IPS DF 6.9 (cell line): ENCODE data around the gene FGFR1OP2.

Experiments used
- DNase-seq: peaks from one replicate; pipeline ENCODE4 v3.0.0-alpha.2; 2013; ENCODE audit warnings: low read depth, low spot score
- H3K27ac ChIP-seq: one replicate; pipeline ENCODE4 v1.5.1; 2013; ENCODE audit warnings: low read length, control low read depth
- H3K27me3 ChIP-seq: 2 replicates; pipeline ENCODE4 v1.6.1; 2013; ENCODE audit warnings: mild to moderate bottlenecking, low read length; ENCODE audit not compliant: control insufficient read depth, insufficient read depth
- H3K36me3 ChIP-seq: 2 replicates; pipeline ENCODE4 v1.6.1; 2013; ENCODE audit warnings: low read length; ENCODE audit not compliant: control insufficient read depth, insufficient read depth
- H3K4me1 ChIP-seq: 2 replicates; pipeline ENCODE4 v1.6.1; 2013; ENCODE audit warnings: low read length; ENCODE audit not compliant: control insufficient read depth, insufficient read depth
- H3K4me3 ChIP-seq: 2 replicates; pipeline ENCODE4 v1.5.1; 2013; ENCODE audit warnings: mild to moderate bottlenecking, low read length
- H3K9me3 ChIP-seq: 2 replicates; pipeline ENCODE4 v1.6.1; 2013; ENCODE audit warnings: low read length, inconsistent platforms; ENCODE audit not compliant: control insufficient read depth, insufficient read depth
- WGBS: extraction: QIAGEN DNeasy Blood & Tissue Kit; methylation state at CpG from one replicate; pipeline ENCODE4 v1.1.7; 2013; ENCODE audit warnings: mixed read lengths, missing lambda C conversion rate; ENCODE audit not compliant: insufficient read length, insufficient coverage; 5-methylcytosine and 5-hydroxymethylcytosine counted together

The FGFR1OP2 gene

DNA sequence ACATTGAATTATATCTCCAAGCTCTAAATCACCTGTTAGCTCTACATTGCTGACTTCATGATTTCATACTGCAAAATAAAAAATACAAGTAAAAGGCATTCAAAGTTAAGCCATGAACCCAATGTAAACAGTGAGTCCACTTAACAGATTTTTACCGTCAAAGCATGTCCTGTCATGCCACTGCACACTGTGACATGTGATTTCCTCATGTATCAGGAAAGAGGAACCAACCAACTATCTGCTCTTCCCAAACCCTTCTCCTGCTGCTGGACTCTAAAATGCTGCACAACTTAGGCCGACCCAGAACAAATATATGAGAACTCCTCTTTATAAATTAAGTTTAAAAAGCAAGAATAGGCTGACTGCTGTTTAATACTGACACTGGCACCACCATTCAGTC, 38.4 kb downstream of the FGFR1OP2 start:
- H3K36me3 ChIP-seq = peaks cover 2% of the 10 kb centered on the region; the same call in 1 of the 2 replicates
- no peak for DNase-seq
- no peaks in the 10 kb centered on the region for H3K4me1 ChIP-seq
- H3K27me3 ChIP-seq = no peaks in the 10 kb centered on the region
- H3K4me3 ChIP-seq = no peak overlapping the region
- WGBS = no CpG with 5 or more reads among the region's 2 CpGs
- H3K9me3 ChIP-seq = no peaks in the 10 kb centered on the region
- H3K27ac ChIP-seq = no peak overlapping the region

DNA sequence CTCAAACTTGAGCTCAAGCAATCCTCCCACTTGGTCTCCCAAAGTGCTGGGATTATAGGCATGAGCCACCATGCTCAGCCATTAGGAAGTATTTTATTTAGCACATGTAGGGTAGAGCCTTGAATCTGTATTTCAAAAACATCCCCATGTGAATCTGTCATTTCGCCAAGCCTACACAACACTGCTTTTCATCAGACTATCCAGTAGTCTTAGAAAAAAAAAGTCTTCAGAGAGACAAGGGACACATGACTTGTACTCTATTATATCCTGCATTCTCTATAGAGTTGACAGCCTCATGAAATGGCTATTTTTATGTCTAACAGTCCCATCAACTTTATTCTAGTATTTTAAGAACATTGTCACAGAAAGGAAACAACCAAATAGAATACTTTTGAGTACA, 40.5 kb downstream of the FGFR1OP2 start:
- H3K9me3 ChIP-seq = no peaks in the 10 kb centered on the region
- H3K27ac ChIP-seq = no peak overlapping the region
- H3K27me3 ChIP-seq = no peaks in the 10 kb centered on the region
- no peak for DNase-seq
- H3K36me3 ChIP-seq = peaks cover under 1% of the 10 kb centered on the region; the same call in 1 of the 2 replicates
- no peak overlapping the region for H3K4me3 ChIP-seq
- H3K4me1 ChIP-seq = no peaks in the 10 kb centered on the region
- no CpG with 5 or more reads among the region's 1 CpG for WGBS

DNA sequence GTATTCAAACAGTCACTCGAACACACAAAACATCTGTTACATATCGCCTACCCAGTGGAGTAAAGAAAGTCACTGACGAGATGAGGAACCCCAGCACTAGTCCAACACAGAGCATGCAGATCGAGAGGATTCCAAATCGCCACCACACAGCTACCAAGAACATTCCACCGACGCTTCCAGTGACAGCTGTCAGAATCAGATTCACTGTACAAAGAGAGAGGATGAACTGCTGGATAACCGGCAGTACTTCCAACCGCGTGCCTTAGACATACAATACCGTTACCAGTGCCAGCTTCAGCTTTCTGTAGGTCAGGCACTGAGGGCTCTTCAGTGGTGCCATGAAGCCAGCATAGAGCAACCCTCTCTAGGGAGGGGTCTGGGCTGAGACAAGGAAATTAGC, 41.5 kb downstream of the FGFR1OP2 start:
- Histone ChIP-seq H3K4me1 (no peaks in the 10 kb centered on the region), H3K9me3 (no peaks in the 10 kb centered on the region), H3K4me3 (no peak overlapping the region), H3K27ac (no peak overlapping the region), H3K36me3 (no peaks in the 10 kb centered on the region; the same call in 1 of the 2 replicates), H3K27me3 (no peaks in the 10 kb centered on the region)
- no peak for DNase-seq
- WGBS = no CpG with 5 or more reads among the region's 11 CpGs

DNA sequence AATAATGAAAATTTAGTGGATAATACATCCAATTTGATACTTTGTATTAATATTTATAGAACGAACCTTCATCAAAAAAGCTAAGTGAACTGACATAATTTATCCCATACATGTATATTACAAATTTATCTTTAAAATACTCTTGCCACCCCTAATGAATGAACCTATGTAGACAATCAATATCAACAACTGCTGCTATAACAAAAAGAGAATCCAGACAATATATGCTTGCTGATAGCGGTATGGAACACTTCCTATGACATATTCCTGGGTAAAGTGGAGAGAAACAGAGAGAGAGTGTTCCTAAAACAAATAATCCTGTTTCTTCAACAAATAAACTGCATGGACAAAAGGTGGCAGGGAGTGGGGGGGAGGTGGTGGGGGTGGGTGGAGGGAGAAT, 44.6 kb downstream of the FGFR1OP2 start:
- Histone ChIP-seq H3K36me3 (no peaks in the 10 kb centered on the region; the same call in 1 of the 2 replicates), H3K27me3 (no peaks in the 10 kb centered on the region), H3K4me1 (no peaks in the 10 kb centered on the region), H3K4me3 (no peak overlapping the region), H3K9me3 (no peaks in the 10 kb centered on the region), H3K27ac (no peak overlapping the region)
- DNase-seq = no peak
- WGBS = no CpG with 5 or more reads among the region's 2 CpGs

DNA sequence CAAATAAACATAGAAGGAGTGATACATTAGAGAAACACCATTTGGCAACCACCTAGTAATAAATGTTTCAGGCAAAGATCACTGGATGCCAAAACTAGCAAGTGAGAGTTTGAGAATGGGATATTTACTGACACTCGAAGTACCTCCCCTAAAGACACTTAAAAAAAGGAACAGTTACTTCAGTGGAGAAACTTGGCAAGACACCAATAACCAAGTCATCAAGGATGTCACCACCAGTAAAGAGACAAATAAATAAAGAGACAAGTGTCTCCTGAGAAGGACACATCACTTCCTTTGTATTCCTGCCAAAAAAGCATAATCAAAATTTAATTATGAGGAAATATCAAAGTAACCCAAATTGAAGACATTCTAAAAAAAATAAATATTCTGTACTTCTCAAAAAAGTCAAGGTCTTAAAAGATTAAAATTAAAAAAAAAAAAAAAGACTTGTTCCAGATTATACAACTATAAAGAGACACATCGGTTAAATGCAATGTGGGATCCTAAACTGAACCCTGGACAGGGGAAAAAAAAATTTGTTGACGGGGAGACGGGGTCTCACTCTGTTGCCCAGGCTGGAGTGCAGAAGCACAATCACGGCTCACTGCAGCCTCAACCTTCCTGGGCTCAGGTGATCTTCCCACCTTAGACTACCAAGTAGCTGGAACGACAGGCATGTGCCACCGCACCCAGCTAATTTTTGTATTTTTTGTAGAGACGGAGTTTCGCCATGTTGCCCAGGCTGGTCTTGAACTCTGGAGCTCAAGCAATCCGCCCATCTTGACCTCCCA, 49.6 kb downstream of the FGFR1OP2 start:
- H3K9me3 ChIP-seq = no peaks in the 10 kb centered on the region
- H3K27ac ChIP-seq = no peak overlapping the region
- H3K36me3 ChIP-seq = no peaks in the 10 kb centered on the region; the same call in 1 of the 2 replicates
- no peaks in the 10 kb centered on the region for H3K4me1 ChIP-seq
- no CpG with 5 or more reads among the region's 10 CpGs for WGBS
- DNase-seq = no peak
- H3K4me3 ChIP-seq = no peak overlapping the region
- H3K27me3 ChIP-seq = no peaks in the 10 kb centered on the region

DNA sequence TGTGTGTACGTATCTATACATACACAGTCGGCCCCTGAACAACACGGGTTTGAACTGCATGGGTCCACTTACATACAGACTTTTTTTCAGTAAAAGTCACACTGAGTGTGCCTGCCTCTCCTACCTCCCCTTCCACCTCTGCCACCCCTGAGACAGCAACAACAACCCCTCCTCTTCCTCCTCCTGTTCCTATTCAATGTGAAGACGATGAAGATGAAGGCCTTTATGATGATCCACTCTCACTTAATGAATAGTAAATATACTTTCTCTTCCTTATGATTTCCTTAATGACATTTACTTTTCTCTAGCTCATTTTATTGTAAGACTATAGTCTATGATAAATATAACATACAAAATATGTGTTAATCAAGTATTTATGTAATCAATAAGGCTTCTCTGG, 50.4 kb downstream of the FGFR1OP2 start:
- Histone ChIP-seq H3K36me3 (no peaks in the 10 kb centered on the region; the same call in 1 of the 2 replicates), H3K9me3 (no peaks in the 10 kb centered on the region), H3K4me1 (no peaks in the 10 kb centered on the region), H3K4me3 (no peak overlapping the region), H3K27me3 (no peaks in the 10 kb centered on the region), H3K27ac (no peak overlapping the region)
- WGBS = no CpG with 5 or more reads among the region's 4 CpGs
- no peak for DNase-seq

DNA sequence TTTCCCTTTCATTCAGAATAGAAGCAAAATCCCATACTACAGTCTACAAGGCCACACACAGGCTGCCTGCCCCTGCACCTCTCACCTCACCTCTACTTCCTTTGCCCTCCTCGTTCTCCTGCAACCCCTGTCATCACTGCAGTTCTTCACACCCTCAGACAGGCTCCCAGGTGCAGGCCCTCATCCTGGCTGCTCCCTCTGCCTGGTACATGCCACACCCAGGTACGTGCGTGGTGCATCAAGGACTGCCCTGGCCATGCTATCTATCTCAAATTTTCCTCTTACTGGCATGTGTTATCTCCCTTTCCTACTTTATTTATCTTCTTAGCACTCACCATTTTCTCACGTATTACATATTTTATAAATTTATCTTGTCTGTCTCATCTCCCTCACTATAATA, 51.6 kb downstream of the FGFR1OP2 start:
- WGBS = 100% methylated on average over 1 of the region's 4 CpGs
- Histone ChIP-seq H3K27ac (no peak overlapping the region), H3K4me3 (no peak overlapping the region), H3K36me3 (no peaks in the 10 kb centered on the region; the same call in 1 of the 2 replicates), H3K9me3 (no peaks in the 10 kb centered on the region), H3K4me1 (no peaks in the 10 kb centered on the region), H3K27me3 (no peaks in the 10 kb centered on the region)
- no peak for DNase-seq

DNA sequence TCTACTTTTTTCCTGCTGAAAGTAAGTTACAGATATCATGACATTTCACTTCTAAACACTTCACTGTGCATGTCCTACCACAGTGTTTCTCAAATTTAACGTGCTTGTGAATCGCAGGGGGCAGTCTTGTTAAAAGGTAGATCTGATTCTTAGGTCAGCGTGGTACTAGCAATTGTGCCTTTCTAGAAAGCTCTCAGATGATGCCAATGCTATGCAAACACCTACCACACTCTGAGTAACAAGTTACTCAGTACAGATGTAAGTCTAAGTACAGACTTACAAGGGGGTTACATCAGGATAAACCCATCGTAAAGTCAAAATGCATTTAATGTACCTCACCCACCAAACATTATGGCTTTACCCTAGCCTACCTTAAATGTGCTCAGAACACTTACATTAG, 53.6 kb downstream of the FGFR1OP2 start:
- no peaks in the 10 kb centered on the region for H3K4me1 ChIP-seq
- H3K27me3 ChIP-seq = no peaks in the 10 kb centered on the region
- no peak overlapping the region for H3K27ac ChIP-seq
- H3K9me3 ChIP-seq = no peaks in the 10 kb centered on the region
- no CpG with 5 or more reads among the region's 4 CpGs for WGBS
- H3K36me3 ChIP-seq = no peaks in the 10 kb centered on the region; the same call in 1 of the 2 replicates
- no peak overlapping the region for H3K4me3 ChIP-seq
- DNase-seq = no peak

DNA sequence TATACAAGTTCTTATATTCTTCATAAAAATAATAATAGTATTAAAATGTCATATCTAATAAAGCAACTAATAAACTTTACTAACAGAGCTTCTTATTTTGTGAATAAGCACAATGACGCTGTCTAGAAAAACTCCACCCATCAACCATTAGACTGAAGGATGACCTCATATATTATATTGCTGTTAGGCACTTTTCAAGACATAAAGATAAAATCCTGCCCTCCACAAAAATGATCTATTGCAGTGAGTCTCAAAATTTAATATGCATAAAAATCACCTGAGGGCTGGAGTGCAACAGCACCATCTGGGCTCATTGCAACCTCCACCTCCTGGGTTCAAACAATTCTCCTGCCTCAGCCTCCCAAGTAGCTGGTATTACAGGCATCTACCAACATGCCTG, 55.8 kb downstream of the FGFR1OP2 start:
- Histone ChIP-seq H3K27me3 (no peaks in the 10 kb centered on the region), H3K4me3 (no peak overlapping the region), H3K27ac (no peak overlapping the region), H3K4me1 (no peaks in the 10 kb centered on the region), H3K36me3 (peaks cover 3% of the 10 kb centered on the region; the same call in 1 of the 2 replicates), H3K9me3 (no peaks in the 10 kb centered on the region)
- DNase-seq = no peak
- no CpG with 5 or more reads among the region's 1 CpG for WGBS

DNA sequence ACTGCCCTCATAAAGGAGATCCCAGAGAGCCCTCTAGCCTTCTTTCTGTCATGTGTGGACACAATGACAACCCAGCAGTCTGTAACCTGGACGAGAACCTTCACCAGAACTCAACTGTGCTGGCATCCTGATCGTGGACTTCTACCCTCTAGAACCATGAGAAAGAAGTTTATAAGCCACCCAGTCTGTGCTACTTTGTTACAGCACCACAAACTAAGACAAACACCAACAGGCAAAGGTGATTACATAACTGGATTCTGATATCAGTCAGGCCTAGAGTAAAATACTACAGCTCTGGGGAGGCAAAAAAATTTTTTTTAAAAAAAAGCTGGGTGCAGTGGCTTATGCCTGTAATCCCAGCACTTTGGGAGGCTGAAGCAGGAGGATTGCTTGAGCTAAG, 57.4 kb downstream of the FGFR1OP2 start:
- Histone ChIP-seq H3K27me3 (no peaks in the 10 kb centered on the region), H3K9me3 (no peaks in the 10 kb centered on the region), H3K27ac (no peak overlapping the region), H3K4me1 (no peaks in the 10 kb centered on the region), H3K36me3 (peaks cover 3% of the 10 kb centered on the region; the same call in 1 of the 2 replicates), H3K4me3 (no peak overlapping the region)
- DNase-seq = no peak
- WGBS = no CpG with 5 or more reads among the region's 2 CpGs

DNA sequence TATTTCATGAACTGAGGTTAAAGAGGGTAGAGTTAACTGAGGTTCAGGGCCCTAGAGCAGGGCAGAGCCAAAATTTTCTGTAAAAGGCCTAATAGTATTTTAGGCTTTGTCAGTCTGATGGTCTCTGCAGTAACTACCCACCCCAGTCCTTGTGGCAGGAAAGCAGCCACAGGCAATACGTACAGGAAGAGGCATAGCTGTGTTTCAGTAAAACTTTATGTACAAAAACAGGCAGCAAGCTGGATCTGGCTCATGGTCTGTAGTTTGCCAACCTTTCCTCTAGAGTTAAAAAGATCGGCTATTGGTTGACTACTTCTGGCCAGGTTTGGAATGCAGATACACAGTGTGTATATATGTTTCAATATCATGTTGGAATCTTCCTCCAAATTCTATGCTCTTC, 58.7 kb downstream of the FGFR1OP2 start:
- no peak for DNase-seq
- Histone ChIP-seq H3K27ac (no peak overlapping the region), H3K36me3 (peaks cover 3% of the 10 kb centered on the region; the same call in 1 of the 2 replicates)

More for the DNA sequence above, 58.7 kb downstream of the FGFR1OP2 start:
- H3K4me3 ChIP-seq = no peak overlapping the region
- no peaks in the 10 kb centered on the region for H3K27me3 ChIP-seq
- H3K9me3 ChIP-seq = no peaks in the 10 kb centered on the region
- no peaks in the 10 kb centered on the region for H3K4me1 ChIP-seq
- WGBS = no CpG with 5 or more reads among the region's 2 CpGs
